ENCODE measurements around the gene ACSL5.

Gene ACSL5

GRCh38 chr10:112373912-112374338 is at the start of gene ACSL5:
Gene ACSL5, plus strand, starts transcription at chr10:112374116. Its CDS starts 20,831 bp downstream, at chr10:112394947.
- no peak for DNase-seq

GRCh38 chr10:112327678-112328077 is 46.2 kb upstream of the ACSL5 start:
- DNase-seq = no peak

GRCh38 chr10:112330162-112330561 is 43.8 kb upstream of the ACSL5 start:
- DNase-seq = no peak

GRCh38 chr10:112330607-112331160 is 43.2 kb upstream of the ACSL5 start:
- no peak for DNase-seq

- DNase-seq = no peak
Measured at GRCh38 chr10:112332022-112332421, 41.9 kb upstream of the ACSL5 start.

GRCh38 chr10:112332509-112333228 is 41.2 kb upstream of the ACSL5 start:
- no peak for DNase-seq

- DNase-seq = no peak
Measured at GRCh38 chr10:112333452-112333851, 40.5 kb upstream of the ACSL5 start.

- DNase-seq = no peak
Measured at GRCh38 chr10:112335111-112335867, 38.6 kb upstream of the ACSL5 start.

- DNase-seq = no peak
Measured at GRCh38 chr10:112335868-112336265, 38.0 kb upstream of the ACSL5 start.

GRCh38 chr10:112336556-112337201 is 37.2 kb upstream of the ACSL5 start:
- no peak for DNase-seq

GRCh38 chr10:112338957-112339356 is 35.0 kb upstream of the ACSL5 start:
- DNase-seq = no peak

- DNase-seq = no peak
Measured at GRCh38 chr10:112340601-112341000, 33.3 kb upstream of the ACSL5 start.

- DNase-seq = no peak
Measured at GRCh38 chr10:112343056-112343806, 30.7 kb upstream of the ACSL5 start.

GRCh38 chr10:112344261-112344660 is 29.7 kb upstream of the ACSL5 start:
- no peak for DNase-seq

- DNase-seq = no peak
Measured at GRCh38 chr10:112345202-112345601, 28.7 kb upstream of the ACSL5 start.

GRCh38 chr10:112345743-112346142 is 28.2 kb upstream of the ACSL5 start:
- DNase-seq = no peak

- no peak for DNase-seq
Measured at GRCh38 chr10:112346774-112347173, 27.1 kb upstream of the ACSL5 start.

- no peak for DNase-seq
Measured at GRCh38 chr10:112347709-112348671, 25.9 kb upstream of the ACSL5 start.

- no peak for DNase-seq
Measured at GRCh38 chr10:112348759-112349158, 25.2 kb upstream of the ACSL5 start.

- DNase-seq = no peak
Measured at GRCh38 chr10:112349521-112350085, 24.3 kb upstream of the ACSL5 start.

- no peak for DNase-seq
Measured at GRCh38 chr10:112351146-112351545, 22.8 kb upstream of the ACSL5 start.
